Neural cell (in vitro differentiated cells): ENCODE measurements around the gene B3GNT3. TPM values are rescaled to one million over a fixed set of nuclear protein-coding genes. Genes with fewer than 3 reads are reported as not detected.

Experiments used
- H2AFZ ChIP-seq: fragments of 200-600, 300-800 bp; sonication (generic), shearing (Covaris generic); 2 replicates; pipeline ENCODE4 v1.6.0; 2014; ENCODE audit warnings: low read depth, mild to moderate bottlenecking, antibody characterized with exemption, low read length, moderate library complexity
- H3F3A ChIP-seq: fragments of 200-600 bp; shearing (Covaris generic); 2 replicates; pipeline ENCODE4 v1.6.1; 2016; ENCODE audit warnings: mild to moderate bottlenecking, moderate library complexity, mixed read lengths, antibody characterized with exemption, low read length; ENCODE audit not compliant: insufficient read depth, poor library complexity, severe bottlenecking
- H3K27ac ChIP-seq: fragments of 200-600, 300-800 bp; sonication (generic), shearing (Covaris generic); 2 replicates; pipeline ENCODE4 v1.5.1; 2014; ENCODE audit warnings: mild to moderate bottlenecking, low read length, moderate library complexity
- H3K27me3 ChIP-seq: fragments of 300-800, 200-600 bp; sonication (generic), shearing (Covaris generic); 2 replicates; pipeline ENCODE4 v1.6.0; 2014; ENCODE audit warnings: mild to moderate bottlenecking, low read depth, low read length, moderate library complexity; ENCODE audit not compliant: insufficient read depth
- H3K36me3 ChIP-seq: fragments of 300-800, 200-600 bp; sonication (generic), shearing (Covaris generic); 2 replicates; pipeline ENCODE4 v1.5.1; 2014; ENCODE audit warnings: mild to moderate bottlenecking, antibody characterized with exemption, low read length, moderate library complexity; ENCODE audit not compliant: insufficient read depth
- H3K4me2 ChIP-seq: fragments of 300-800, 200-600 bp; sonication (generic), shearing (Covaris generic); 2 replicates; pipeline ENCODE4 v1.6.0; 2014; ENCODE audit warnings: mild to moderate bottlenecking, low read length
- H3K4me3 ChIP-seq: fragments of 300-800, 200-600 bp; sonication (generic), shearing (Covaris generic); 2 replicates; pipeline ENCODE4 v1.5.1; 2014; ENCODE audit warnings: mild to moderate bottlenecking, low read length, moderate library complexity
- H3K79me2 ChIP-seq: fragments of 200-600 bp; shearing (Covaris generic); replicated peaks from 2 replicates; pipeline ENCODE4 v1.6.0; 2014; ENCODE audit warnings: mild to moderate bottlenecking, low read length, moderate library complexity; ENCODE audit not compliant: insufficient read depth
- H3K9ac ChIP-seq: fragments of 300-800, 200-600 bp; sonication (generic), shearing (Covaris generic); 2 replicates; pipeline ENCODE4 v1.6.1; 2016; ENCODE audit warnings: mild to moderate bottlenecking, low read length, mixed read lengths
- H3K9me2 ChIP-seq: fragments of 200-600 bp; shearing (Covaris generic); 2 replicates; pipeline ENCODE4 v1.6.1; 2016; ENCODE audit warnings: mild to moderate bottlenecking, low read length, mixed read lengths; ENCODE audit not compliant: insufficient read depth
- H3K9me3 ChIP-seq: fragments of 200-600, 300-800 bp; sonication (generic), shearing (Covaris generic); 2 replicates; pipeline ENCODE4 v1.6.1; 2016; ENCODE audit warnings: mild to moderate bottlenecking, mixed run types, low read length, moderate library complexity, mixed read lengths
- H4K20me1 ChIP-seq: fragments of 200-600 bp; shearing (Covaris generic); 2 replicates; pipeline ENCODE4 v1.6.1; 2016; ENCODE audit warnings: mild to moderate bottlenecking, mixed run types; ENCODE audit not compliant: insufficient read depth
- CTCF ChIP-seq: fragments of 450-650 bp; IDR thresholded peaks from 2 replicates; pipeline ENCODE4 v1.5.1; 2014; ENCODE audit warnings: antibody characterized with exemption, mild to moderate bottlenecking, moderate library complexity; ENCODE audit not compliant: poor library complexity, severe bottlenecking
- EP300 ChIP-seq: fragments of 450-650 bp; conservative IDR thresholded peaks from 2 replicates; pipeline ENCODE4 v1.6.1; 2014; ENCODE audit warnings: antibody characterized with exemption, mild to moderate bottlenecking, moderate library complexity; ENCODE audit not compliant: poor library complexity, severe bottlenecking
- EZH2 ChIP-seq: fragments of 200-600, 300-800 bp; shearing (Covaris generic), sonication (generic); IDR thresholded peaks from 2 replicates; pipeline ENCODE4 v1.6.1; 2014; ENCODE audit warnings: antibody characterized with exemption, low read length, borderline replicate concordance, mild to moderate bottlenecking; ENCODE audit not compliant: insufficient read depth, poor library complexity, severe bottlenecking
- MXI1 ChIP-seq: fragments of 450-650 bp; conservative IDR thresholded peaks from 2 replicates; pipeline ENCODE4 v1.6.1; 2014; ENCODE audit warnings: antibody characterized with exemption, mild to moderate bottlenecking; ENCODE audit not compliant: poor library complexity, severe bottlenecking
- POLR2AphosphoS5 ChIP-seq: IDR thresholded peaks from 2 replicates; pipeline ENCODE4 v1.6.1; 2012
- RAD21 ChIP-seq: fragments of 450-650 bp; conservative IDR thresholded peaks from 2 replicates; pipeline ENCODE4 v1.6.1; 2014; ENCODE audit warnings: antibody characterized with exemption, mild to moderate bottlenecking, moderate library complexity
- REST ChIP-seq: IDR thresholded peaks from 2 replicates; pipeline ENCODE4 v1.6.1; 2012; ENCODE audit warnings: borderline replicate concordance
- SMC3 ChIP-seq: fragments of 450-650 bp; conservative IDR thresholded peaks from 2 replicates; pipeline ENCODE4 v1.6.1; 2014; ENCODE audit warnings: antibody characterized with exemption, mild to moderate bottlenecking, moderate library complexity; ENCODE audit not compliant: poor library complexity
- TAF1 ChIP-seq: IDR thresholded peaks from 2 replicates; pipeline ENCODE4 v1.6.1; 2012; ENCODE audit warnings: low read depth
- polyA plus RNA-seq: library from polyadenylated mRNA; depleted of rRNA; stranded (reverse); fragments of >200 nt; gene quantifications from 2 replicates; pipeline ENCODE4 v1.2.3, GENCODE V29; 2014

Gene B3GNT3
- polyA plus RNA-seq, 1 donor from 2014 or later = not detected

GRCh38 chr19:17830567-17831418, 35.9 kb downstream of the B3GNT3 start:
- H3F3A ChIP-seq = no peaks in the 10 kb centered on the region
- no peaks in the 10 kb centered on the region for H3K9me2 ChIP-seq
- no peaks in the 10 kb centered on the region for H3K27me3 ChIP-seq
- peak overlapping the region; percentile 54 for H3K9ac ChIP-seq
- no peaks in the 10 kb centered on the region for H4K20me1 ChIP-seq
- no peaks in the 10 kb centered on the region for H3K36me3 ChIP-seq
- H2AFZ ChIP-seq = peak overlapping the region; percentile 60
- no peaks in the 10 kb centered on the region for H3K9me3 ChIP-seq
- no peaks in the 10 kb centered on the region for H3K79me2 ChIP-seq
- H3K4me3 ChIP-seq = peak overlapping the region; percentile 67
- no peak for TF ChIP-seq EZH2
- TF ChIP-seq POLR2AphosphoS5 = no peak
- no peak for TF ChIP-seq EP300
- TF ChIP-seq MXI1 = no peak
- no peak for TF ChIP-seq RAD21
- no peak for TF ChIP-seq TAF1
- no peak for TF ChIP-seq SMC3
- TF ChIP-seq CTCF = no peak
- no peak for TF ChIP-seq REST
- peak overlapping the region; percentile 51 for H3K27ac ChIP-seq
- peak overlapping the region; percentile 46 for H3K4me2 ChIP-seq

- Histone ChIP-seq H3K9ac (peak overlapping the region; percentile 12), H4K20me1 (no peaks in the 10 kb centered on the region), H2AFZ (no peak overlapping the region), H3K4me3 (peak overlapping the region; percentile 58), H3K4me2 (no peak overlapping the region), H3K79me2 (no peaks in the 10 kb centered on the region), H3F3A (no peaks in the 10 kb centered on the region), H3K9me2 (no peaks in the 10 kb centered on the region), H3K27ac (no peak overlapping the region), H3K27me3 (no peaks in the 10 kb centered on the region), H3K9me3 (no peaks in the 10 kb centered on the region), H3K36me3 (no peaks in the 10 kb centered on the region)
- TF ChIP-seq SMC3 = no peak
- no peak for TF ChIP-seq RAD21
Observed at GRCh38 chr19:17831419-17831888, 36.5 kb downstream of the B3GNT3 start.
